Upper lobe of right lung (tissue), 1 donor: ENCODE data around the gene TMEM119. TPM values are rescaled to one million over a fixed set of nuclear protein-coding genes. Genes with fewer than 3 reads are reported as not detected.
A peak's percentile ranks its signal among the peaks of the same experiment; 100 is the strongest.

Experiments used
- ATAC-seq: fragments of 200-7000 bp; cut with Tn5 transposase; one replicate; pipeline ENCODE4 v1.9.1; 2020; ENCODE audit warnings: mild to moderate bottlenecking, moderate library complexity
- DNase-seq: peaks from one replicate; pipeline ENCODE4 v3.0.0-alpha.2; 2020
- H3K27ac ChIP-seq: fragments of 200-600 bp; one replicate; pipeline ENCODE4 v1.8.0; 2022
- H3K27me3 ChIP-seq: fragments of 200-600 bp; one replicate; pipeline ENCODE4 v1.8.0; 2022; ENCODE audit warnings: mild to moderate bottlenecking
- H3K36me3 ChIP-seq: fragments of 200-600 bp; one replicate; pipeline ENCODE4 v1.8.0; 2022
- H3K4me1 ChIP-seq: fragments of 200-600 bp; one replicate; pipeline ENCODE4 v1.8.0; 2022
- H3K4me3 ChIP-seq: fragments of 200-600 bp; one replicate; pipeline ENCODE4 v1.8.0; 2022; ENCODE audit warnings: mild to moderate bottlenecking
- H3K9me3 ChIP-seq: fragments of 200-600 bp; one replicate; pipeline ENCODE4 v1.8.0; 2022
- intact Hi-C: fragments of 100-400 bp; cut with DNase I; formaldehyde crosslinking; loops from one replicate; pipeline ENCODE4 v1.11.0; 2022
- total RNA-seq: library from RNA; stranded (reverse); fragmentation: NEBNext Ultra II Directional; extraction: Animal tissue kit (Norgen Biotek cat#: 25700); gene quantifications from one replicate; pipeline ENCODE4 v1.2.1, GENCODE V29; 2021
- TF ChIP-seq, protein P1 (sequence below): fragments of 200-600 bp; IDR thresholded peaks from one replicate; pipeline ENCODE4 v1.8.0; 2022; ENCODE audit warnings: antibody characterized with exemption
- donor health status: DM: no; HTN: yes; CAD: no; lungs with severe emphysema.

The TMEM119 gene
- total RNA-seq, 1 donor from 2014 or later = 43.8 TPM

DNA sequence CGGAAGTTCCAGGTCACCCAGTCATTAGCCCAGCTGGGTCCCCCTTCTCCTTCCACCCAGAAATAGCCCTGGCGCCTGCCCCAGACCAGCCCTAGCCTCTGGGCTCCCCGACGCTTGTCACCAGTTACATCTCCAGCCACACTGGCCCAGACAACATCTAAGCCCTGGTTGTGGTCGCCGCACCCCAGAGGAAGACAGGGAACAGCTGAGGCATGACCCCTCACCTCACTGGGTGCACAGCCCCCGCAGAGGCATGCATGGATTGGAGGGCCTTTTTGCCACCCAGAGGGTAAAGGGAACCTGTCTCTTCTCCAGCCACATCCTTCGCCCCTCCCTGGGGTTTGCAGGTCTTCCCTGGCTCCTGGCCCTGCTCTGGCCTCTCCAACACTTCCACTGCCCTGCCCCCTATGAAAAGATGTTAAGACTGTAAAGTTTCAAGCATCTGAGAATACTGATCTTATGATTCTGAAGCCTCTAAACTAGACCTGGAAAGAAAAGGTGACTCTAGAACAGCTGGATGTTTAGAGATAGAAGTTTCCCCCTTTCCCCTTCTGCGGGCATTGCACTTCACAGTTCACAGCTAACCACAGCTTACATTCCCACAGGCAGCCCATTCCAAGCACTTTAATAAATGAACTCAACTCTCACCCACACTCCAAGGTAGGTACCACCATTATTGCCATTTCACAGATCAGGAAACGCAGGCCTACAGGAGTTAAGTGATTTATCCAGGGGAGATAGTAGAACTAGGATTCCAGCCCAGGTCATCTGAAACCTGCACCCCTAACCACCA, 14.7 kb downstream of the TMEM119 start:
- intact Hi-C loops = no loop called here
- Histone ChIP-seq H3K4me1 (peaks cover 6% of the 10 kb centered on the region), H3K27me3 (no peaks in the 10 kb centered on the region), H3K4me3 (no peak overlapping the region), H3K36me3 (no peaks in the 10 kb centered on the region), H3K27ac (no peak overlapping the region), H3K9me3 (no peaks in the 10 kb centered on the region)
- peak; percentile 56 for DNase-seq
- no peak for ATAC-seq
- TF ChIP-seq, protein P1, sequence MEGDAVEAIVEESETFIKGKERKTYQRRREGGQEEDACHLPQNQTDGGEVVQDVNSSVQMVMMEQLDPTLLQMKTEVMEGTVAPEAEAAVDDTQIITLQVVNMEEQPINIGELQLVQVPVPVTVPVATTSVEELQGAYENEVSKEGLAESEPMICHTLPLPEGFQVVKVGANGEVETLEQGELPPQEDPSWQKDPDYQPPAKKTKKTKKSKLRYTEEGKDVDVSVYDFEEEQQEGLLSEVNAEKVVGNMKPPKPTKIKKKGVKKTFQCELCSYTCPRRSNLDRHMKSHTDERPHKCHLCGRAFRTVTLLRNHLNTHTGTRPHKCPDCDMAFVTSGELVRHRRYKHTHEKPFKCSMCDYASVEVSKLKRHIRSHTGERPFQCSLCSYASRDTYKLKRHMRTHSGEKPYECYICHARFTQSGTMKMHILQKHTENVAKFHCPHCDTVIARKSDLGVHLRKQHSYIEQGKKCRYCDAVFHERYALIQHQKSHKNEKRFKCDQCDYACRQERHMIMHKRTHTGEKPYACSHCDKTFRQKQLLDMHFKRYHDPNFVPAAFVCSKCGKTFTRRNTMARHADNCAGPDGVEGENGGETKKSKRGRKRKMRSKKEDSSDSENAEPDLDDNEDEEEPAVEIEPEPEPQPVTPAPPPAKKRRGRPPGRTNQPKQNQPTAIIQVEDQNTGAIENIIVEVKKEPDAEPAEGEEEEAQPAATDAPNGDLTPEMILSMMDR = no peak

DNA sequence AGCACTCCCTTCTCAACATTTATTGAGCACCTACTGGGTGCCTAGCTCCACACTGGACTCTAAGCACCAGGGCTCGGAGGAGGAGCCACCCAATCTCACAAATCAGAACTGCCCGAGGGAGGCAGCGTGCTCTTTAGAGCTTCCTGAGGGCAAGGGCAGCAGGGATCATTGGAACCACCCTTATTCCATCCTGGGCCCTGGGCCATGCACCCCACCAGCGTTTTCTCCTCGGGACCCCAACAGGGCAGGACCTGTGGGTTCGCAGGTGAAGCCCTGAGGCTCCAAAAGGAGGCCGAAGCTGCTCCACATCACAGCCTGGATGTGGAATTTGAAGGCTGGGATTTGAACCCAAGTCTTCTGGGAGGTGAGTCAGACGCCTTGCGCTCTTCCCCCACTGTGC, 15.4 kb downstream of the TMEM119 start:
- ATAC-seq = no peak
- no peaks in the 10 kb centered on the region for H3K27me3 ChIP-seq
- DNase-seq = peak; percentile 52
- H3K36me3 ChIP-seq = no peaks in the 10 kb centered on the region
- H3K9me3 ChIP-seq = no peaks in the 10 kb centered on the region
- TF ChIP-seq, protein P1 = no peak
- H3K4me1 ChIP-seq = peaks cover 6% of the 10 kb centered on the region
- H3K27ac ChIP-seq = no peak overlapping the region
- H3K4me3 ChIP-seq = no peak overlapping the region
- intact Hi-C loops = no loop called here

DNA sequence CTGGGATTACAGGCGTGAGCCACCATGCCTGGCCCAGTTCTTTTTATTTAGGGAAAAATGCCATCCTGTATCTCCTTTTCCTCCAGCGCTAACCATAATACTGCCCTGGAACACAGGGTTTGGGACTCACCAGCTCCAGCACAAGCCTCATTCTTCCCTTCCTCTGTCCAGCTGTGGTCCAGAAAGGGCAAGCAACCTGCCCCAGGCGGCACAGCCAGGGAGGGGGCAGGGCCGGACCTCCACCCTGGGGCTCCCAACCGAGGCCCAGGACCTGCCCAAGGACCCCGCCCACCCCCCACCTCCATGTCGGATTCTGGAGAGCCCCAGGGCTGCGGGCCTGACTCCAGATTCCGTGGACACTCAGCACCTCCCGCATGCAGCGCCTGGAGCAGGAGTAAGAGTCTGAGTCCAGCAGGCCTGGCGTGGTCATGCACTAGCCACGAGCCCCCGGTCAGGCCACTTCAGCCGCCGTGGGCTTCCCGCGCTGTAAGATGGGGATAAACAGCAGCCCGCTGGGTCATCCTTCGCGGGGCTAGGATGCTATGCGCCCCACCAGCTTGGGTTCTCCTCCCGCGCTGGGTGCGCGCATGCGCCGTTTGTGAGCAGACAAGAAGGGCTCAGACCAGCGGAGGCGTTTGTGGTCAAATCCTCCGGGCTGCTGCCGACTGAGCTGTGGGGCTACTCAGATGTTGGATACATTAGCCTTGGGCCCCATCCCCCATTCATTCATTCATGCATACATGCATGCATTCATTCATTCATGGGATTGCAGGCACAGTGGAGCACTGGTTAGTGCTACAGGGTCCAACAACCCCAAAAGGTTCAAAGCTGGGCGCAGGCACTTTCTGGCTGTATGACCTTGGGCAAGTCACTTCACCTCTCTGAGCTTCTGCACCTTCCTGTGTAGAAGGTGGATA, 16.3 kb downstream of the TMEM119 start:
- DNase-seq (no peak), ATAC-seq (no peak)
- no peaks in the 10 kb centered on the region for H3K36me3 ChIP-seq
- H3K9me3 ChIP-seq = no peaks in the 10 kb centered on the region
- intact Hi-C loops = no loop called here
- H3K4me1 ChIP-seq = peaks cover 9% of the 10 kb centered on the region
- H3K4me3 ChIP-seq = no peak overlapping the region
- H3K27me3 ChIP-seq = no peaks in the 10 kb centered on the region
- TF ChIP-seq, protein P1 = no peak
- H3K27ac ChIP-seq = peak overlapping the region; percentile 42

DNA sequence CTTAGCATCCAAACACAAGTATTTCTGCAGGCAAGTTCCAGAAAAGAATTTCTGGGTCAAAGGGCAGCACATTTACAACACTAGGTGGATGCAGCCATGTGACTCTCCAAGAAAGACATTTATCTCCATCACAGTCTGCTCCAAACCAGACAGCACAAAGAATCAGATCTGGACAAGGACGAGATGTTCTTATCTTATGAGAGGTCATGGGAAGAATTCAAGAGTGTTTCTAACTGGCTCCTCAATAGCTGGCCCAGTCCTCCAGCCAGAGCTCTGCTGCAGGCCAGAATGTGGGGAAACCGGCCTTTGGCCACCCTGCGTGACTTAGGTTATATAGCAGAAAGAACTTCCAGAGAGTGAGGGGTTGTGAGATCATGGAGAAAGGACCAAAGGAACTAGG, 17.4 kb downstream of the TMEM119 start:
- no peaks in the 10 kb centered on the region for H3K9me3 ChIP-seq
- no peaks in the 10 kb centered on the region for H3K36me3 ChIP-seq
- no peak overlapping the region for H3K4me3 ChIP-seq
- intact Hi-C loops = no loop called here
- DNase-seq (no peak), ATAC-seq (peak; percentile 22)
- no peaks in the 10 kb centered on the region for H3K27me3 ChIP-seq
- TF ChIP-seq, protein P1 = no peak
- peak overlapping the region; percentile 42 for H3K27ac ChIP-seq
- peaks cover 9% of the 10 kb centered on the region for H3K4me1 ChIP-seq

DNA sequence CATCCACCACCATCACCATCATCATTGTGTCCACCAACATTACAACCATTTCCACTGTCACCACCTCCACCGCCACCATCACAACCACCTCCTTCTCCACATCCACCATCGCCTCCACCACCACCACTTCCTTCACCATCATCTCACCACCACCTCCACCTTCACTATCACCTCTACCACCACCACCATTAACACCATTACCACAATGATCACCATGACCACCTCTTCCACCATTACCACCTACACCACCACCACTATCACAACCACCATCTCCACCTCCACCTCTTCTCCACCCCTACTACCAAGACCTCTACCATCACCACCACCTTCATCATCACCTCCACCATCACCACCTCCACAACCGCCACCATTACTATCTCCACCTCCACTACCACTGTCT, 19.1 kb downstream of the TMEM119 start:
- Histone ChIP-seq H3K4me1 (peaks cover 9% of the 10 kb centered on the region), H3K4me3 (no peak overlapping the region), H3K27me3 (no peaks in the 10 kb centered on the region), H3K36me3 (no peaks in the 10 kb centered on the region), H3K9me3 (no peaks in the 10 kb centered on the region), H3K27ac (no peak overlapping the region)
- no peak for DNase-seq
- TF ChIP-seq, protein P1 = no peak
- intact Hi-C loops = no loop called here
- no peak for ATAC-seq
